Nephron progenitor cell (in vitro differentiated cells): ENCODE measurements around the gene MND1.
"Not testable (repeated sequence)": the region's sequence is repeated elsewhere in the genome, so short reads cannot be mapped to it uniquely, and the experiment has no call there.

Experiments used
- DNase-seq: peaks from one replicate; pipeline ENCODE4 v3.0.0; 2021
- H3K27ac Mint-ChIP-seq: 2 replicates; pipeline ENCODE4 v1.8.0; 2021; ENCODE audit warnings: mild to moderate bottlenecking, moderate library complexity, mixed read lengths
- H3K27me3 Mint-ChIP-seq: 2 replicates; pipeline ENCODE4 v1.8.0; 2021; ENCODE audit warnings: mild to moderate bottlenecking, low read depth, mixed read lengths; ENCODE audit not compliant: poor library complexity
- H3K36me3 Mint-ChIP-seq: 2 replicates; pipeline ENCODE4 v1.8.0; 2021; ENCODE audit warnings: low read depth, mixed read lengths
- H3K4me1 Mint-ChIP-seq: 2 replicates; pipeline ENCODE4 v1.8.0; 2021; ENCODE audit warnings: mixed read lengths
- H3K4me3 Mint-ChIP-seq: 2 replicates; pipeline ENCODE4 v1.8.0; 2021; ENCODE audit warnings: mild to moderate bottlenecking, moderate library complexity, mixed read lengths
- H3K9me3 Mint-ChIP-seq: 2 replicates; pipeline ENCODE4 v1.8.0; 2021; ENCODE audit warnings: mild to moderate bottlenecking, moderate library complexity, mixed read lengths
- CTCF ChIP-seq: fragments of 200-600 bp; sonication (generic); IDR thresholded peaks from 2 replicates; pipeline ENCODE4 v1.5.0; 2021; ENCODE audit warnings: antibody characterized with exemption

MND1 gene

GRCh38 chr4:153408932-153409331 lies 64.4 kb downstream of the MND1 start:
- TF ChIP-seq CTCF: no peak
- DNase-seq: no peak
- Mint-ChIP-seq H3K4me3 (no peak overlapping the region), H3K27me3 (no peaks in the 10 kb centered on the region), H3K4me1 (peaks cover 14% of the 10 kb centered on the region), H3K27ac (no peak overlapping the region), H3K9me3 (peaks cover 13% of the 10 kb centered on the region), H3K36me3 (peaks cover 59% of the 10 kb centered on the region)

GRCh38 chr4:153409412-153409811 lies 64.9 kb downstream of the MND1 start:
- no peak overlapping the region for H3K27ac Mint-ChIP-seq
- H3K36me3 Mint-ChIP-seq: peaks cover 59% of the 10 kb centered on the region
- no peak for DNase-seq
- peaks cover 13% of the 10 kb centered on the region for H3K9me3 Mint-ChIP-seq
- peaks cover 16% of the 10 kb centered on the region for H3K4me1 Mint-ChIP-seq
- no peak overlapping the region for H3K4me3 Mint-ChIP-seq
- no peaks in the 10 kb centered on the region for H3K27me3 Mint-ChIP-seq
- TF ChIP-seq CTCF: no peak

- Mint-ChIP-seq H3K4me1 (peaks cover 16% of the 10 kb centered on the region), H3K27ac (peak overlapping the region; percentile 54), H3K27me3 (no peaks in the 10 kb centered on the region), H3K4me3 (no peak overlapping the region), H3K9me3 (peaks cover 10% of the 10 kb centered on the region), H3K36me3 (peaks cover 53% of the 10 kb centered on the region)
- TF ChIP-seq CTCF: no peak
- DNase-seq: no peak
Measured at GRCh38 chr4:153409924-153410501, 65.5 kb downstream of the MND1 start.

- DNase-seq: no peak
- no peak for TF ChIP-seq CTCF
- H3K27ac Mint-ChIP-seq: peak overlapping the region; percentile 96
- no peak overlapping the region for H3K4me3 Mint-ChIP-seq
- H3K36me3 Mint-ChIP-seq: peaks cover 33% of the 10 kb centered on the region
- H3K9me3 Mint-ChIP-seq: no peaks in the 10 kb centered on the region
- peaks cover 21% of the 10 kb centered on the region for H3K4me1 Mint-ChIP-seq
- no peaks in the 10 kb centered on the region for H3K27me3 Mint-ChIP-seq
Measured at GRCh38 chr4:153413842-153414241, 69.4 kb downstream of the MND1 start.

GRCh38 chr4:153416456-153416855 lies 72.0 kb downstream of the MND1 start:
- H3K27me3 Mint-ChIP-seq, H3K27ac Mint-ChIP-seq, H3K9me3 Mint-ChIP-seq, H3K4me3 Mint-ChIP-seq, DNase-seq: not testable (repeated sequence)
- Mint-ChIP-seq H3K36me3 (peaks cover 29% of the 10 kb centered on the region), H3K4me1 (peaks cover 22% of the 10 kb centered on the region)

- Mint-ChIP-seq H3K9me3 (no peaks in the 10 kb centered on the region), H3K4me3 (no peak overlapping the region), H3K4me1 (peaks cover 22% of the 10 kb centered on the region), H3K27me3 (no peaks in the 10 kb centered on the region), H3K36me3 (peaks cover 13% of the 10 kb centered on the region), H3K27ac (no peak overlapping the region)
- TF ChIP-seq CTCF: no peak
- no peak for DNase-seq
Measured at GRCh38 chr4:153418121-153418520, 73.6 kb downstream of the MND1 start.
